NT2/D1 (cell line): ENCODE results near the gene TCERG1L.

ENCODE experiments used
- DNase-seq: peaks from one replicate; pipeline ENCODE4 v3.0.0-alpha.2; 2011; ENCODE audit warnings: low read depth, low spot score
- H3K27me3 ChIP-seq: 2 replicates; pipeline ENCODE4 v1.6.0; 2011; ENCODE audit warnings: mild to moderate bottlenecking; ENCODE audit not compliant: insufficient read length, insufficient read depth
- H3K36me3 ChIP-seq: 2 replicates; pipeline ENCODE4 v1.6.1; 2011; ENCODE audit warnings: mild to moderate bottlenecking, low read length, mixed read lengths; ENCODE audit not compliant: insufficient read depth, insufficient read length
- H3K4me1 ChIP-seq: 2 replicates; pipeline ENCODE4 v1.5.1; 2011; ENCODE audit not compliant: insufficient read depth, insufficient read length
- H3K4me3 ChIP-seq: 2 replicates; pipeline ENCODE4 v1.5.1; 2011; ENCODE audit warnings: low read depth; ENCODE audit not compliant: insufficient read length
- H3K9ac ChIP-seq: 2 replicates; pipeline ENCODE4 v1.6.0; 2011; ENCODE audit warnings: low read depth; ENCODE audit not compliant: insufficient read length
- H3K9me3 ChIP-seq: 2 replicates; pipeline ENCODE4 v1.5.1; 2011; ENCODE audit warnings: mild to moderate bottlenecking, low read length; ENCODE audit not compliant: insufficient read depth
- SUZ12 ChIP-seq: IDR thresholded peaks from 2 replicates; pipeline ENCODE4 v1.6.1; 2011; ENCODE audit not compliant: insufficient read length, insufficient read depth; ENCODE audit errors: extremely low read depth
- YY1 ChIP-seq: IDR thresholded peaks from 2 replicates; pipeline ENCODE4 v1.6.1; 2011; ENCODE audit not compliant: insufficient read length, insufficient read depth
- ZNF274 ChIP-seq: IDR thresholded peaks from 2 replicates; pipeline ENCODE4 v1.6.1; 2011; ENCODE audit warnings: mild to moderate bottlenecking, low read depth, low read length

The TCERG1L gene

DNA sequence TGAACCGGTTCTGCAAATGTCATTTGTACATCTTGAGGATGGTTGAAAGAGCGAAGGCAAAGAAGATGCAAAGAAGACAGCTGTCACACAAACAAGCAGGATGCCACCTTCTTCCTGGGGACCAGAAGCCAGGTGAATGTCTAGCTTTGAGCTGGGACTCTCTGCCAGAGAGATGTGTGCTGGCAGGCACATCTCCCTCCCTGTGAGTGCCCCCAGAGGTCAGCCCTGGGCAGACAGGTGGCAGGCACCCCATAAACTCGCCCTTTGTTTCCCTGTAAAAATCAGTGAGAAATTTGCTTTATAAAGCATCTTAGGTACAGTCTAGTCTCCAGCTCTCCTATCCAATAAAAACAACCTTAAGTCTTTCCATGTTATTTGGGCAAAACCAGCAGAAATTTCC is 2.6 kb upstream of the TCERG1L start:
- H3K36me3 ChIP-seq, result no peaks in the 10 kb centered on the region
- no peak overlapping the region for H3K9ac ChIP-seq
- H3K4me1 ChIP-seq, result peaks cover 3% of the 10 kb centered on the region
- H3K27me3 ChIP-seq, result peaks cover 3% of the 10 kb centered on the region
- H3K9me3 ChIP-seq, result no peaks in the 10 kb centered on the region
- TF ChIP-seq SUZ12, result no peak
- no peak for TF ChIP-seq ZNF274
- TF ChIP-seq YY1, result no peak
- no peak for DNase-seq
- no peak overlapping the region for H3K4me3 ChIP-seq

- Histone ChIP-seq H3K36me3 (no peaks in the 10 kb centered on the region), H3K4me1 (peaks cover 3% of the 10 kb centered on the region), H3K4me3 (no peak overlapping the region), H3K27me3 (peaks cover 3% of the 10 kb centered on the region), H3K9me3 (no peaks in the 10 kb centered on the region), H3K9ac (no peak overlapping the region)
- TF ChIP-seq SUZ12 (no peak), ZNF274 (no peak), YY1 (no peak)
- DNase-seq, result no peak
Observed at GRCh38 chr10:131313377-131313776, 1.9 kb upstream of the TCERG1L start.

DNA sequence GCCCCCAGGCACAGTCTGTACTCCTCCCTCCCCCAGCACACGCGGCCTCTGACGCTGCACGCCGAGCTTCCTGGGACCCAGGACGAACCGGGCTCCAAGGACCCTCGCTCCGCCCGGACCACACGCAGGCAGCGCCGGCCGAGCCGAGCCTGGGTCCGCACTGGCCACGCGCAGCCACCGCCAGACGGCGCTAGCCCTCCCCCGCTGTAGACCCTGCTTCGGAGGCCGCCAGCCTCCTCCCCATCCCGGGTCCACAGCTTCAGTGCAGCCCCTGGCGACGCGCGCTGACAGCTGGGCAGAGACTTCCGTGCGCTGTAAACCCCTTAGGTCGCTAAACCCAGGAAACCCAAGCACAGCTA is 936 bp upstream of the TCERG1L start:
- peak overlapping the region; percentile 77 for H3K9ac ChIP-seq
- peak overlapping the region; percentile 58 for H3K4me3 ChIP-seq
- peaks cover 3% of the 10 kb centered on the region for H3K4me1 ChIP-seq
- H3K9me3 ChIP-seq, result no peaks in the 10 kb centered on the region
- H3K36me3 ChIP-seq, result no peaks in the 10 kb centered on the region
- peak; percentile 59 for DNase-seq
- TF ChIP-seq ZNF274 (no peak), SUZ12 (no peak), YY1 (no peak)
- peaks cover 3% of the 10 kb centered on the region for H3K27me3 ChIP-seq

DNA sequence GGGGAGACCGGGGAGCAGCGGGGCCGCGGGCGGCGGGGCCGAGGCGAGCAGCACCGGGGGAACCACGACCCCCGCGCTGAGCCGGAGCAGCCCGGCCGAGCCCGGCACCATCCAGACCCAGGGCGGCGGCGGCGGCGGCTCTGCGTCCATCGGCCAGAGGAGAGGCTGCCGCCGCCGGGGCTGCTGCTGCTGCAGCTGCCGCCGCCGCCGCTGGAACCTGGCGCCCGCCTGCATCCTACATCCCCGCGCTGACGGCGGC is 190 bp downstream of the TCERG1L start:
- TF ChIP-seq ZNF274, result no peak
- Histone ChIP-seq H3K36me3 (no peaks in the 10 kb centered on the region), H3K4me3 (peak overlapping the region; percentile 43), H3K27me3 (peaks cover 3% of the 10 kb centered on the region), H3K4me1 (peaks cover 3% of the 10 kb centered on the region), H3K9ac (peak overlapping the region; percentile 32), H3K9me3 (no peaks in the 10 kb centered on the region)
- no peak for DNase-seq

DNA sequence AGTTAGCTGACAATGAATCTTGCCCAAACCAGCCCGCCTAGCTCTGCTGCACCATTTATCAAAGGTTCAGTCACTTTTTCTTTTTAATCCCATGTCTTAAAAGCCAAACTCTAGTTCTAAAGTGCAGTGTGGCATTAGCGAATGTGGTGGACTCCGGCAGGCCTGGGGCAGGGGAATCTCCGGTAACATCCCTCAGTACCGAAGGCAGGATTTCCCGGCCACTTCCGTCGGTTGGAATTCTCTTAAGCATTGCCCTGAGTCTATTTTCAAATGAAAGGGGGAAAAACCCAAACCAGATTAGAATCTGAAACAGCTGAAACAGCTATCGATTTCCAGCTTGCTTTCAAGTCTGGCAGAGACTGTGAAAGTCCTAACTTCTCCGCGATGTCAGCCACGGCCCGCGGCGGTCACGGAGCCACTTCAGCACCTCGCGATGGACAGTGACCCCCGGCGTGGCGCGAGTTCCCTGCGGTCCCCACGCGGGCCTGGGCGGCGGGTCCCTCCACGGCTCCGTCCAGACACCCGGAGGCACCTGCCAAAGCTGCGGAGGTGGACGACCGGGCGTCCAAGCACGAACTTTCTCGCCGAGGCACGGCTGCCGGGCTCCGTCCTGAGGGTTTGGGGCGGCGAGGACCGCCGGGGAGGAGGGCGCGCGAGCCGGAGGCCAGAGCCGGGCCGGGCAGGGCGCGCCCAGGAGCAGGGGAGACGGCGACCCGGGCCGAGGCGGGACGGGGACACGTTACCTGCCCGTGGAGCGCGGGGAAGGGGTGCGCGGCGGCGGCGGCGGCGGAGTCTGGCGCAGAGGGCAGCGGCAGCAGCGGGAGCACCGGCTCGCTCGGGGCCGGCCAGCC is 745 bp downstream of the TCERG1L start:
- no peak for TF ChIP-seq YY1
- TF ChIP-seq SUZ12, result no peak
- TF ChIP-seq ZNF274, result no peak
- Histone ChIP-seq H3K27me3 (peaks cover 3% of the 10 kb centered on the region), H3K36me3 (no peaks in the 10 kb centered on the region), H3K4me3 (peak overlapping the region; percentile 43), H3K9me3 (no peaks in the 10 kb centered on the region), H3K9ac (peak overlapping the region; percentile 64), H3K4me1 (no peaks in the 10 kb centered on the region)
- DNase-seq, result no peak

- peak overlapping the region; percentile 43 for H3K4me3 ChIP-seq
- no peak for DNase-seq
- H3K9me3 ChIP-seq, result no peaks in the 10 kb centered on the region
- H3K4me1 ChIP-seq, result no peaks in the 10 kb centered on the region
- peak overlapping the region; percentile 64 for H3K9ac ChIP-seq
- peaks cover 3% of the 10 kb centered on the region for H3K27me3 ChIP-seq
- no peak for TF ChIP-seq YY1
- TF ChIP-seq ZNF274, result no peak
- TF ChIP-seq SUZ12, result no peak
- H3K36me3 ChIP-seq, result no peaks in the 10 kb centered on the region
Observed at GRCh38 chr10:131310142-131310541, 1.4 kb downstream of the TCERG1L start.

GRCh38 chr10:131300508-131300907 is 11.0 kb downstream of the TCERG1L start:
- TF ChIP-seq SUZ12, result no peak
- TF ChIP-seq YY1, result no peak
- TF ChIP-seq ZNF274, result no peak
- Histone ChIP-seq H3K36me3 (peaks cover 3% of the 10 kb centered on the region), H3K4me1 (no peaks in the 10 kb centered on the region), H3K27me3 (no peaks in the 10 kb centered on the region), H3K4me3 (no peak overlapping the region), H3K9ac (no peak overlapping the region), H3K9me3 (peaks cover 17% of the 10 kb centered on the region)
- DNase-seq, result no peak

- H3K4me3 ChIP-seq, result no peak overlapping the region
- H3K36me3 ChIP-seq, result no peaks in the 10 kb centered on the region
- H3K9ac ChIP-seq, result no peak overlapping the region
- no peak for DNase-seq
- TF ChIP-seq YY1 (no peak), SUZ12 (no peak), ZNF274 (no peak)
- peaks cover 26% of the 10 kb centered on the region for H3K9me3 ChIP-seq
- no peaks in the 10 kb centered on the region for H3K27me3 ChIP-seq
- no peaks in the 10 kb centered on the region for H3K4me1 ChIP-seq
Observed at GRCh38 chr10:131290781-131291180, 20.7 kb downstream of the TCERG1L start.
